ENCODE data around the gene FAAH. TPM values are rescaled to one million over a fixed set of nuclear protein-coding genes. Genes with fewer than 3 reads are reported as not detected.

The FAAH gene
- total and polyA plus RNA-seq, 2 of the 4 experiments (the other 2 are of a cell fraction) = under 0.01 to 0.19 TPM

GRCh38 chr1:46458190-46458589 is 64.1 kb downstream of the FAAH start:
- POLR2A ChIA-PET (ENCODE audit: unreplicated experiment) = no interaction called here

More at GRCh38 chr1:46458190-46458589, 64.1 kb downstream of the FAAH start:
- Histone ChIP-seq H3K18ac (ENCODE audit: low read depth, low read length) (no peak overlapping the region), H3K9me3 (ENCODE audit: control insufficient read depth, insufficient read depth, low read length) (no peaks in the 10 kb centered on the region), H2BK15ac (ENCODE audit: low read depth, low read length) (no peak overlapping the region), H3K4me1 (ENCODE audit: control insufficient read depth, insufficient read depth, low read length) (no peaks in the 10 kb centered on the region), H3K4me2 (ENCODE audit: low read depth, low read length) (no peak overlapping the region), H2AK5ac (ENCODE audit: low read depth, low read length) (no peak overlapping the region), H4K8ac (ENCODE audit: low read depth in 2 of 2, low read length in 2 of 2) (no peak overlapping the region), H4K5ac (ENCODE audit: low read depth, low read length) (no peak overlapping the region), H3K14ac (replicated peaks; ENCODE audit: low read depth, low read length) (no peak overlapping the region), H3K23ac (ENCODE audit: low read depth, low read length) (no peak overlapping the region), H2AFZ (replicated peaks; ENCODE audit: low read length, poor library complexity) (no peak overlapping the region), H3K4me3 (ENCODE audit: insufficient read depth, low read depth, low read length) (no peak overlapping the region), H3K9me1 (ENCODE audit: insufficient read depth, low read length) (no peaks in the 10 kb centered on the region; the same call in 1 of the 2 replicates), H3K4ac (ENCODE audit: low read depth, low read length) (no peak overlapping the region), H2BK20ac (ENCODE audit: low read depth, low read length) (no peak overlapping the region), H2AK9ac (replicated peaks; ENCODE audit: low read depth, low read length, poor library complexity) (no peak overlapping the region), H3K36me3 (ENCODE audit: control insufficient read depth, insufficient read depth, low read length) (no peaks in the 10 kb centered on the region), H2BK5ac (ENCODE audit: low read depth, low read length, poor library complexity, severe bottlenecking) (no peak overlapping the region), H4K91ac (ENCODE audit: insufficient read depth, low read depth, low read length) (no peak overlapping the region), H4K20me1 (ENCODE audit: insufficient read depth, low read length) (no peaks in the 10 kb centered on the region), H3K79me1 (ENCODE audit: low read depth in 1 of 2, low read length in 2 of 2) (no peaks in the 10 kb centered on the region), H3K27me3 (ENCODE audit: control insufficient read depth, insufficient read depth, low read length) (peaks cover 75% of the 10 kb centered on the region), H3K56ac (ENCODE audit: extremely low read depth, insufficient read depth, low read length) (no peak overlapping the region), H3K27ac (ENCODE audit: insufficient read depth, low read length) (no peak overlapping the region), H3K9ac (ENCODE audit: low read depth, low read length) (no peak overlapping the region), H2BK120ac (ENCODE audit: low read depth, low read length) (no peak overlapping the region)
- no peak for ATAC-seq (ENCODE audit: low read depth)
- BruUV-seq (replicated peaks) = no TSS peak
- intact Hi-C loops (cut with micrococcal nuclease) = no loop called here
- WGBS, 2 experiments (ENCODE audit: extremely low coverage in 2 of 2, insufficient read length in 1 of 2) = no CpG with 5 or more reads among the region's 4 CpGs
- DNase-seq = no peak
- dilution Hi-C loops (cut with HindIII; ENCODE audit: low sequenced_read_pairs, unreplicated experiment) = no loop called here
- CTCF ChIA-PET = interaction anchor here (1.0 kb wide), 1 partner anchor 88 kb away, joined by 3 read pairs; no protein-coding TSS in a partner anchor
- in situ Hi-C loops (cut with MboI; ENCODE audit: low sequenced_read_pairs) = no loop called here
- TF ChIP-seq CEBPB (IDR thresholded peaks at IDR 0.05; ENCODE audit: low read depth, low read length) (no peak), ELK1 (IDR thresholded peaks at IDR 0.05; ENCODE audit: borderline replicate concordance, low read depth, low read length) (no peak), CHD1 (IDR thresholded peaks at IDR 0.05; ENCODE audit: low read depth, low read length) (no peak), BHLHE40 (IDR thresholded peaks at IDR 0.05; ENCODE audit: low read depth, low read length) (no peak), CTCF (conservative IDR thresholded peaks at IDR 0.05; ENCODE audit: low read depth, low read length) (no peak), FOS (IDR thresholded peaks at IDR 0.05; ENCODE audit: low read depth, low read length) (no peak), MAFK (IDR thresholded peaks at IDR 0.05; ENCODE audit: low read depth, low read length) (no peak), RCOR1 (IDR thresholded peaks at IDR 0.05; ENCODE audit: insufficient replicate concordance, low read length) (no peak)
